Left hindlimb (tissue), 1 donor: ENCODE data around the gene RPP30.

Source experiments
- DNase-seq: peaks from one replicate; pipeline ENCODE4 v3.0.0-alpha.2; 2018

The RPP30 gene

GRCh38 chr10:90947030-90947960 is 75.5 kb downstream of the RPP30 start:
- DNase-seq, result no peak
